Endodermal cell (in vitro differentiated cells): ENCODE results near the gene ACOX2. TPM values are rescaled to one million over a fixed set of nuclear protein-coding genes. Genes with fewer than 3 reads are reported as not detected.

Source experiments
- DNase-seq: peaks from one replicate; pipeline ENCODE4 v3.0.0-alpha.2; 2017
- H3K27ac ChIP-seq: 2 replicates; pipeline ENCODE4 v1.5.1; 2013; ENCODE audit warnings: mild to moderate bottlenecking, low read depth, low read length, moderate library complexity
- H3K27me3 ChIP-seq: 2 replicates; pipeline ENCODE4 v1.6.1; 2013; ENCODE audit warnings: mild to moderate bottlenecking, low read length, moderate library complexity; ENCODE audit not compliant: insufficient read depth, control insufficient read depth, poor library complexity, severe bottlenecking
- H3K36me3 ChIP-seq: 2 replicates; pipeline ENCODE4 v1.7.0; 2013; ENCODE audit warnings: mild to moderate bottlenecking, low read length, moderate library complexity; ENCODE audit not compliant: control insufficient read depth, insufficient read depth
- H3K4me1 ChIP-seq: one replicate; pipeline ENCODE4 v1.7.0; 2013; ENCODE audit warnings: low read length; ENCODE audit not compliant: control insufficient read depth, insufficient read depth
- H3K4me3 ChIP-seq: 2 replicates; pipeline ENCODE4 v1.5.1; 2013; ENCODE audit warnings: mild to moderate bottlenecking, low read length, moderate library complexity
- H3K9ac ChIP-seq: 2 replicates; pipeline ENCODE4 v1.6.1; 2013; ENCODE audit warnings: mild to moderate bottlenecking, low read length, moderate library complexity; ENCODE audit not compliant: poor library complexity, severe bottlenecking; ENCODE audit errors: extremely low read depth
- H3K9me3 ChIP-seq: 2 replicates; pipeline ENCODE4 v1.6.1; 2013; ENCODE audit warnings: mild to moderate bottlenecking, low read length, moderate library complexity; ENCODE audit not compliant: control insufficient read depth
- H3K27ac Mint-ChIP-seq: 2 replicates; pipeline ENCODE4 v1.8.0; 2020; ENCODE audit warnings: mixed read lengths
- H3K27me3 Mint-ChIP-seq: 2 replicates; pipeline ENCODE4 v1.8.0; 2021; ENCODE audit warnings: mild to moderate bottlenecking, mixed read lengths; ENCODE audit not compliant: insufficient read depth
- H3K36me3 Mint-ChIP-seq: 2 replicates; pipeline ENCODE4 v1.8.0; 2020; ENCODE audit warnings: low read depth, mixed read lengths
- H3K4me1 Mint-ChIP-seq: 2 replicates; pipeline ENCODE4 v1.8.0; 2020; ENCODE audit warnings: mixed read lengths
- H3K4me3 Mint-ChIP-seq: 2 replicates; pipeline ENCODE4 v1.8.0; 2020; ENCODE audit warnings: mild to moderate bottlenecking, moderate library complexity, mixed read lengths
- H3K9me3 Mint-ChIP-seq: 2 replicates; pipeline ENCODE4 v1.8.0; 2020; ENCODE audit warnings: mild to moderate bottlenecking, mixed read lengths
- WGBS, 2 experiments: methylation state at CpG; one replicate each; pipeline versions ENCODE4 v1.1.5 to v1.1.7; 2013; ENCODE audit warnings: missing lambda C conversion rate in 2 of 2, mixed read lengths in 1 of 2; ENCODE audit not compliant: insufficient coverage in 1 of 2, insufficient read length in 1 of 2; 5-methylcytosine and 5-hydroxymethylcytosine counted together
- total RNA-seq, 2 donors: library from RNA; stranded (reverse); fragmentation: NEBNext Ultra II Directional in 1 of 2; extraction: Animal tissue kit (Norgen Biotek cat#: 25700) in 1 of 2; gene quantifications; 2 replicates in 1 of 2; 3 replicates in 1 of 2; pipeline ENCODE4 v1.2.1, GENCODE V29; 2021
- TF ChIP-seq, protein P1 (sequence below): fragments of 200-600 bp; sonication (generic); conservative IDR thresholded peaks from 2 replicates; pipeline ENCODE4 v1.5.0; 2021; ENCODE audit warnings: antibody characterized with exemption, mild to moderate bottlenecking

ACOX2 gene
- total RNA-seq, 2 donors from 2014 or later, result 6.6 to 9.8 TPM

DNA sequence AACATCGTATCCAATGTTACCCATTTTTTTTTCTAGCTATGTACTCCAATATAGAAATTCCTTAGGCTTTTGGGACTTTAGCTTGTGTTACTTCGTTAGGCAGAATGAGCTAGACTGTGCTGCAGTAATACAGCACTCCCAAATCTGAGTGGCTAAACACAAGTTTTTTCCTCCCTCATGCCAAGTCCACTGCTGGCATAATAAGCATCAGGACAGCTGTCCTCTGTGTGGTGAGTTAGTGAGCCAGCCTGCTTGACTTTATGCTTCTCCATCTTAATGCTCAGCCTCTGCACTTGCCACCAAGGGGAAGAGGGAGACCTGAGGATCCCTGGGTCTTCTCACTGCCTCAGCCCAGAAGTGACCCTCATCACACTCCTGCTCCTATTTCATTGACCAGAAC is 18.2 kb upstream of the ACOX2 start:
- Histone ChIP-seq H3K27ac (no peak overlapping the region), H3K27me3 (no peaks in the 10 kb centered on the region), H3K36me3 (no peaks in the 10 kb centered on the region), H3K4me3 (no peak overlapping the region), H3K4me1 (peaks cover 3% of the 10 kb centered on the region), H3K9ac (no peak overlapping the region), H3K9me3 (peaks cover 22% of the 10 kb centered on the region)
- WGBS, 2 experiments, result 94 to 100% methylated on average over 1 to 2 of the region's 2 CpGs
- H3K27ac Mint-ChIP-seq, result no peak overlapping the region
- TF ChIP-seq, protein P1, sequence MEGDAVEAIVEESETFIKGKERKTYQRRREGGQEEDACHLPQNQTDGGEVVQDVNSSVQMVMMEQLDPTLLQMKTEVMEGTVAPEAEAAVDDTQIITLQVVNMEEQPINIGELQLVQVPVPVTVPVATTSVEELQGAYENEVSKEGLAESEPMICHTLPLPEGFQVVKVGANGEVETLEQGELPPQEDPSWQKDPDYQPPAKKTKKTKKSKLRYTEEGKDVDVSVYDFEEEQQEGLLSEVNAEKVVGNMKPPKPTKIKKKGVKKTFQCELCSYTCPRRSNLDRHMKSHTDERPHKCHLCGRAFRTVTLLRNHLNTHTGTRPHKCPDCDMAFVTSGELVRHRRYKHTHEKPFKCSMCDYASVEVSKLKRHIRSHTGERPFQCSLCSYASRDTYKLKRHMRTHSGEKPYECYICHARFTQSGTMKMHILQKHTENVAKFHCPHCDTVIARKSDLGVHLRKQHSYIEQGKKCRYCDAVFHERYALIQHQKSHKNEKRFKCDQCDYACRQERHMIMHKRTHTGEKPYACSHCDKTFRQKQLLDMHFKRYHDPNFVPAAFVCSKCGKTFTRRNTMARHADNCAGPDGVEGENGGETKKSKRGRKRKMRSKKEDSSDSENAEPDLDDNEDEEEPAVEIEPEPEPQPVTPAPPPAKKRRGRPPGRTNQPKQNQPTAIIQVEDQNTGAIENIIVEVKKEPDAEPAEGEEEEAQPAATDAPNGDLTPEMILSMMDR, result no peak
- H3K4me3 Mint-ChIP-seq, result no peak overlapping the region
- H3K36me3 Mint-ChIP-seq, result peaks cover 4% of the 10 kb centered on the region
- H3K27me3 Mint-ChIP-seq, result no peaks in the 10 kb centered on the region
- no peak for DNase-seq
- peaks cover 10% of the 10 kb centered on the region for H3K4me1 Mint-ChIP-seq
- H3K9me3 Mint-ChIP-seq, result peaks cover 32% of the 10 kb centered on the region

DNA sequence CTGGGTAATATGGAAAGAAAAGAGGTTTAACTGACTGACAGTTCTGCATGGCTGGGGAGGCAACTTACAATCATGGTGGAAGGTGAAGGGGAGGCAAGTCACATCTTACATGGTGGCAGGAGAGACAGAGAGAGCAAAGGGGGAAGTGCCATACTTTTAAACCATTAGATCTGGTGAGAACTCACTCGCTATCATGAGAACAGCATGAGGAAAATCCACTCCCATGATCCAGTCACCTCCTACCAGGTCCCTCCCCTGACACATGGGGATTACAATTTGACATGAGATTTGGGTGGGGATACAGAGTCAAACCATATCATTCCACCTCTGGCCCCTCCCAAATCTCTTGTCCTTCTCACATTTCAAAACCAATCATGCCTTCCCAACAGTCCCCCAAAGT is 16.0 kb upstream of the ACOX2 start:
- Mint-ChIP-seq H3K4me3 (no peak overlapping the region), H3K27ac (no peak overlapping the region), H3K4me1 (peaks cover 14% of the 10 kb centered on the region), H3K9me3 (peaks cover 34% of the 10 kb centered on the region), H3K27me3 (no peaks in the 10 kb centered on the region), H3K36me3 (peaks cover 4% of the 10 kb centered on the region)
- no peaks in the 10 kb centered on the region for H3K36me3 ChIP-seq
- H3K9me3 ChIP-seq, result peaks cover 22% of the 10 kb centered on the region
- no peak overlapping the region for H3K4me3 ChIP-seq
- TF ChIP-seq, protein P1, result no peak
- H3K4me1 ChIP-seq, result peaks cover 3% of the 10 kb centered on the region
- H3K27ac ChIP-seq, result no peak overlapping the region
- 69% methylated on average over 1 of the region's 1 CpG; no CpG with 5 or more reads in 1 of the 2 experiments for WGBS, 2 experiments
- no peak for DNase-seq
- H3K9ac ChIP-seq, result no peak overlapping the region
- no peaks in the 10 kb centered on the region for H3K27me3 ChIP-seq

DNA sequence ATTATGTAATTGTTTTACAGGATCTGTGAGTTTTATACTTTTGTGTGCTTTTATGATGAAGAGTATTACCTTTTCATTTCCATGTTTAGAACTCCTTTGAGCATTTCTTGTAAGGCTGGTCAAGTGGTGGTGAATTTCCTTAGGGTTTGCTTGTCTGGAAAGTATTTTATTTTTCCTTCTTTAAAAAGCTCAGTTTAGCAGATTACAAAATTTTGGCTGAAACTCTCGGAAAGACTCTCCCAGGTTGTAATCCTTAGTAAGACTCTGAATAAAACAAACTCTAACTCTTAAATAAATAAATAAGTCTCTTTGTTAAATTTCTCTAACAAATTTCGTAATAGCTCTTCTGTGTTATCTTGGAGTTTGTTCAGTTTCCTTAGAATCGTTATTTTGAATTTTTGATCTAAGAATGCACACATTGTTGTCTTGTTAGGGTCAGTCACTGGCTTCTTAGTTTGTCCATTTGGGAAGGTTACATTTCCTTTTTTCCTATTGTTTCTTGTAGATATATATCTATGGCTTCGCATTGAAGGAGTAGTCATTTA is 14.7 kb upstream of the ACOX2 start:
- Histone ChIP-seq H3K9me3 (peaks cover 22% of the 10 kb centered on the region), H3K27ac (no peak overlapping the region), H3K36me3 (no peaks in the 10 kb centered on the region), H3K4me1 (no peaks in the 10 kb centered on the region), H3K4me3 (no peak overlapping the region), H3K27me3 (no peaks in the 10 kb centered on the region), H3K9ac (no peak overlapping the region)
- no peak overlapping the region for H3K27ac Mint-ChIP-seq
- no peak for DNase-seq
- TF ChIP-seq, protein P1, result no peak
- peaks cover 11% of the 10 kb centered on the region for H3K4me1 Mint-ChIP-seq
- peaks cover 4% of the 10 kb centered on the region for H3K36me3 Mint-ChIP-seq
- H3K9me3 Mint-ChIP-seq, result peaks cover 34% of the 10 kb centered on the region
- H3K4me3 Mint-ChIP-seq, result no peak overlapping the region
- H3K27me3 Mint-ChIP-seq, result no peaks in the 10 kb centered on the region
- WGBS, 2 experiments, result 97 to 100% methylated on average over 2 to 4 of the region's 4 CpGs
